HepG2 (cell line): ENCODE data around the gene ATXN7L2. TPM values are rescaled to one million over a fixed set of nuclear protein-coding genes. Genes with fewer than 3 reads are reported as not detected.

Experiments
- ARID3A ChIP-seq: IDR thresholded peaks from 2 replicates; pipeline ENCODE4 v1.6.1; 2012; ENCODE audit warnings: low read depth, low read length, improper control_type of control experiment
- DNMT1 ChIP-seq: sonication (generic); formaldehyde crosslinking; IDR thresholded peaks from 2 replicates; pipeline ENCODE4 v1.5.1; 2020; ENCODE audit warnings: mild to moderate bottlenecking, missing genetic modification reagents
- GFI1 ChIP-seq: sonication (generic); formaldehyde crosslinking; IDR thresholded peaks from 2 replicates; pipeline ENCODE4 v1.5.0; 2020; ENCODE audit warnings: missing genetic modification reagents, mild to moderate bottlenecking, borderline replicate concordance
- HNRNPL ChIP-seq: fragments of 200-400 bp; formaldehyde crosslinking; IDR thresholded peaks from 2 replicates; pipeline ENCODE4 v1.6.1; 2017; ENCODE audit warnings: mild to moderate bottlenecking, low read depth, low read length
- KAT2B ChIP-seq: fragments of 150-350 bp; IDR thresholded peaks from 2 replicates; pipeline ENCODE4 v1.6.1; 2014; ENCODE audit warnings: low read depth, low read length, borderline replicate concordance
- MXI1 ChIP-seq: IDR thresholded peaks from 3 replicates; pipeline ENCODE4 v1.6.1; 2012; ENCODE audit warnings: low read depth, low read length, inconsistent platforms, borderline replicate concordance
- PAX8 ChIP-seq: sonication (generic); formaldehyde crosslinking; IDR thresholded peaks from 2 replicates; pipeline ENCODE4 v1.8.0; 2022; ENCODE audit warnings: mild to moderate bottlenecking, missing genetic modification reagents, borderline replicate concordance
- RAD21 ChIP-seq: fragments of 450-650 bp; formaldehyde crosslinking; IDR thresholded peaks from 2 replicates; pipeline ENCODE4 v1.5.0; 2020; ENCODE audit warnings: mild to moderate bottlenecking
- REXO4 ChIP-seq: sonication (generic); formaldehyde crosslinking; IDR thresholded peaks from 2 replicates; pipeline ENCODE4 v1.8.0; 2022; ENCODE audit warnings: missing genetic modification reagents, mild to moderate bottlenecking, borderline replicate concordance
- TP53 ChIP-seq: sonication (generic); formaldehyde crosslinking; conservative IDR thresholded peaks from 2 replicates; pipeline ENCODE4 v1.4.0; 2020; ENCODE audit warnings: missing genetic modification reagents
- ZFP36L2 ChIP-seq: sonication (generic); formaldehyde crosslinking; IDR thresholded peaks from 2 replicates; pipeline ENCODE4 v1.4.0; 2020; ENCODE audit warnings: missing genetic modification reagents
- ZNF281 ChIP-seq: sonication (generic); formaldehyde crosslinking; IDR thresholded peaks from 2 replicates; pipeline ENCODE4 v1.4.0; 2020; ENCODE audit warnings: missing genetic modification reagents, borderline replicate concordance
- ZNF34 ChIP-seq: sonication (generic); formaldehyde crosslinking; IDR thresholded peaks from 2 replicates; pipeline ENCODE4 v1.4.0; 2020; ENCODE audit warnings: mild to moderate bottlenecking, missing genetic modification reagents, borderline replicate concordance
- ZNF451 ChIP-seq: sonication (generic); formaldehyde crosslinking; IDR thresholded peaks from 2 replicates; pipeline ENCODE4 v1.5.0; 2020; ENCODE audit warnings: mild to moderate bottlenecking, missing genetic modification reagents
- ZNF777 ChIP-seq: sonication (generic); formaldehyde crosslinking; IDR thresholded peaks from 2 replicates; pipeline ENCODE4 v1.4.0; 2020; ENCODE audit warnings: missing genetic modification reagents
- ZNF782 ChIP-seq: sonication (generic); formaldehyde crosslinking; IDR thresholded peaks from 2 replicates; pipeline ENCODE4 v1.4.0; 2020; ENCODE audit warnings: missing genetic modification reagents, mild to moderate bottlenecking, borderline replicate concordance
- ZNF784 ChIP-seq: sonication (generic); formaldehyde crosslinking; IDR thresholded peaks from 2 replicates; pipeline ENCODE4 v1.5.1; 2020; ENCODE audit warnings: missing genetic modification reagents, mild to moderate bottlenecking, borderline replicate concordance
- polyA plus RNA-seq, 8 experiments: library from polyadenylated mRNA; depleted of rRNA in 3 of 8; stranded (reverse) in 7 of 8; unstranded in 1 of 8; fragments of >200 nt; fragmentation: Illumina TruSeq in 4 of 8; extraction: Trizol in 4 of 8; gene quantifications; 2 replicates each; pipeline versions ENCODE4 v1.2.1 to v1.2.3, GENCODE V29; 2011 to 2016; ENCODE audit warnings: low read depth in 4 of 8, missing spikeins in 1 of 8, mixed read lengths in 1 of 8; ENCODE audit not compliant: insufficient read depth in 1 of 8
- total RNA-seq, 5 experiments: library from RNA; depleted of rRNA; stranded (reverse); fragments of >200 nt; fragmentation: Illumina TruSeq; extraction: Trizol; gene quantifications; 2 replicates each; pipeline ENCODE4 v1.2.3, GENCODE V29; 2016; ENCODE audit warnings: low read depth in 1 of 5
- TF ChIP-seq, protein P1 (sequence below): sonication (generic); formaldehyde crosslinking; IDR thresholded peaks from 2 replicates; pipeline ENCODE4 v1.4.0; 2020; ENCODE audit warnings: missing genetic modification reagents, mild to moderate bottlenecking, borderline replicate concordance
- TF ChIP-seq, protein P2 (sequence below): IDR thresholded peaks from 2 replicates; pipeline ENCODE4 v1.6.1; 2012; ENCODE audit warnings: inconsistent platforms

The ATXN7L2 gene
- total and polyA plus RNA-seq, 2 of the 13 experiments (the other 11 are each of a cell fraction or from before 2014, with no cell fraction given): 2.7 to 2.8 TPM

- TF ChIP-seq ARID3A (no peak), ZNF34 (CRISPR knock-in tag) (no peak), DNMT1 (CRISPR knock-in tag) (no peak), HNRNPL (0 out of 2 replicates have a peak, but pooled peaks have one; percentile 44), ZNF281 (peak; percentile 6; the same call in 1 of the 2 replicates), ZFP36L2 (CRISPR knock-in tag) (no peak), REXO4 (CRISPR knock-in tag) (no peak), PAX8 (no peak), KAT2B (no peak), ZNF451 (CRISPR knock-in tag) (no peak), ZNF777 (CRISPR knock-in tag) (no peak), ZNF782 (peak; percentile 47; the same call in 1 of the 2 replicates), TP53 (CRISPR knock-in tag) (no peak), ZNF784 (CRISPR knock-in tag) (0 out of 2 replicates have a peak, but pooled peaks have one; percentile 48), RAD21 (CRISPR knock-in tag) (peak; percentile 83), MXI1 (no peak), GFI1 (CRISPR knock-in tag) (no peak)
- TF ChIP-seq, protein P1, sequence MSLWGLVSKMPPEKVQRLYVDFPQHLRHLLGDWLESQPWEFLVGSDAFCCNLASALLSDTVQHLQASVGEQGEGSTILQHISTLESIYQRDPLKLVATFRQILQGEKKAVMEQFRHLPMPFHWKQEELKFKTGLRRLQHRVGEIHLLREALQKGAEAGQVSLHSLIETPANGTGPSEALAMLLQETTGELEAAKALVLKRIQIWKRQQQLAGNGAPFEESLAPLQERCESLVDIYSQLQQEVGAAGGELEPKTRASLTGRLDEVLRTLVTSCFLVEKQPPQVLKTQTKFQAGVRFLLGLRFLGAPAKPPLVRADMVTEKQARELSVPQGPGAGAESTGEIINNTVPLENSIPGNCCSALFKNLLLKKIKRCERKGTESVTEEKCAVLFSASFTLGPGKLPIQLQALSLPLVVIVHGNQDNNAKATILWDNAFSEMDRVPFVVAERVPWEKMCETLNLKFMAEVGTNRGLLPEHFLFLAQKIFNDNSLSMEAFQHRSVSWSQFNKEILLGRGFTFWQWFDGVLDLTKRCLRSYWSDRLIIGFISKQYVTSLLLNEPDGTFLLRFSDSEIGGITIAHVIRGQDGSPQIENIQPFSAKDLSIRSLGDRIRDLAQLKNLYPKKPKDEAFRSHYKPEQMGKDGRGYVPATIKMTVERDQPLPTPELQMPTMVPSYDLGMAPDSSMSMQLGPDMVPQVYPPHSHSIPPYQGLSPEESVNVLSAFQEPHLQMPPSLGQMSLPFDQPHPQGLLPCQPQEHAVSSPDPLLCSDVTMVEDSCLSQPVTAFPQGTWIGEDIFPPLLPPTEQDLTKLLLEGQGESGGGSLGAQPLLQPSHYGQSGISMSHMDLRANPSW (CRISPR knock-in tag): peak; percentile 26; the same call in 1 of the 2 replicates
- TF ChIP-seq, protein P2, sequence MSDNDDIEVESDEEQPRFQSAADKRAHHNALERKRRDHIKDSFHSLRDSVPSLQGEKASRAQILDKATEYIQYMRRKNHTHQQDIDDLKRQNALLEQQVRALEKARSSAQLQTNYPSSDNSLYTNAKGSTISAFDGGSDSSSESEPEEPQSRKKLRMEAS: no peak
Measured at GRCh38 chr1:109532365-109533136, 48.8 kb downstream of the ATXN7L2 start (continued).
